Thyroid gland (tissue), 4 donors: ENCODE measurements around the gene WDCP.

Experiments
- CTCF ChIP-seq, 6 experiments: fragments of 200-600 bp in 3 of 6; fragments of 450-650 bp in 3 of 6; sonication (generic) in 3 of 6; IDR thresholded peaks; one replicate each; pipeline ENCODE4 v1.5.1; 2016 to 2019; ENCODE audit warnings: antibody characterized with exemption in 6 of 6, mild to moderate bottlenecking in 2 of 6, inconsistent platforms in 1 of 6, moderate library complexity in 1 of 6
- POLR2A ChIP-seq, 2 donors: fragments of 450-650 bp; IDR thresholded peaks; one replicate each; pipeline ENCODE4 v1.6.1; 2017; ENCODE audit warnings: antibody characterized with exemption in 2 of 2, mild to moderate bottlenecking in 2 of 2, moderate library complexity in 1 of 2

GRCh38 chr2:24075259-24075658 is 28.1 kb upstream of the WDCP start:
- TF ChIP-seq CTCF (IDR thresholded peaks at IDR 0.05) (no peak), POLR2A (IDR thresholded peaks at IDR 0.05) (no peak)
